GM08714 (cell line): ENCODE results near the gene ADAMTS10.

ENCODE experiments used
- H3K4me3 ChIP-seq: fragments of 200-500 bp; sonication (Bioruptor generic); 2 replicates; pipeline ENCODE4 v1.5.1; 2014; ENCODE audit warnings: mild to moderate bottlenecking, low read length, inconsistent platforms
- ZNF274 ChIP-seq: IDR thresholded peaks from 2 replicates; pipeline ENCODE4 v1.6.1; 2012; ENCODE audit warnings: mild to moderate bottlenecking, low read depth, low read length

Gene ADAMTS10

GRCh38 chr19:8536282-8536681, 74.2 kb downstream of the ADAMTS10 start:
- no peak overlapping the region for H3K4me3 ChIP-seq

GRCh38 chr19:8532225-8532624, 78.3 kb downstream of the ADAMTS10 start:
- TF ChIP-seq ZNF274: no peak
- H3K4me3 ChIP-seq: no peak overlapping the region

More at GRCh38 chr19:8536282-8536681, 74.2 kb downstream of the ADAMTS10 start:
- no peak for TF ChIP-seq ZNF274

- TF ChIP-seq ZNF274: no peak
- H3K4me3 ChIP-seq: no peak overlapping the region
These were observed 79.0 kb downstream of the ADAMTS10 start for GRCh38 chr19:8531470-8531869.
